Right lobe of liver (tissue), 6 donors: ENCODE measurements around the gene PADI2. TPM values are rescaled to one million over a fixed set of nuclear protein-coding genes. Genes with fewer than 3 reads are reported as not detected.

Source experiments
- ATAC-seq, 4 donors: fragments of 200-7000 bp; cut with Tn5 transposase; one replicate each; pipeline ENCODE4 v1.9.1; 2020; ENCODE audit warnings: mild to moderate bottlenecking in 4 of 4, moderate library complexity in 4 of 4
- DNase-seq, 3 donors: peaks; one replicate each; pipeline ENCODE4 v3.0.0-alpha.2; 2020
- H3K27ac ChIP-seq, 3 donors: fragments of 200-600 bp; one replicate each; pipeline ENCODE4 v1.8.0; 2022
- H3K27me3 ChIP-seq, 2 donors: fragments of 200-600 bp; one replicate each; pipeline ENCODE4 v1.8.0; 2022
- H3K36me3 ChIP-seq, 4 donors: fragments of 200-600 bp; sonication (generic) in 1 of 4; one replicate each; pipeline versions ENCODE4 v1.5.1 to v1.8.0; 2017 to 2022; ENCODE audit warnings: control low read depth in 1 of 4
- H3K4me1 ChIP-seq, 4 donors: fragments of 200-600 bp; sonication (generic) in 1 of 4; one replicate each; pipeline versions ENCODE4 v1.5.1 to v1.8.0; 2017 to 2022; ENCODE audit warnings: control low read depth in 1 of 4
- H3K4me3 ChIP-seq, 3 donors: fragments of 200-600 bp; one replicate each; pipeline ENCODE4 v1.8.0; 2022
- H3K9me3 ChIP-seq, 4 donors: fragments of 200-600 bp; sonication (generic) in 1 of 4; one replicate each; pipeline versions ENCODE4 v1.5.1 to v1.8.0; 2017 to 2022; ENCODE audit warnings: control low read depth in 1 of 4
- POLR2A ChIP-seq: fragments of 450-650 bp; IDR thresholded peaks from one replicate; pipeline ENCODE4 v1.6.1; 2017; ENCODE audit warnings: antibody characterized with exemption, mild to moderate bottlenecking
- WGBS: methylation state at CpG from one replicate; pipeline ENCODE4 v1.1.6; 2018; ENCODE audit warnings: low coverage, low lambda C conversion rate; ENCODE audit not compliant: insufficient coverage; ENCODE audit errors: missing lambda C conversion rate; 5-methylcytosine and 5-hydroxymethylcytosine counted together
- intact Hi-C, 2 donors: fragments of 100-400 bp; cut with DNase I; formaldehyde crosslinking; loops; one replicate each; pipeline versions ENCODE4 v1.11.2 to v1.14.1; 2022
- total RNA-seq, 6 experiments: library from RNA; depleted of rRNA in 2 of 6; stranded (reverse); fragments of >200 nt in 2 of 6; fragmentation: NEBNext Ultra II Directional in 3 of 6; extraction: Animal tissue kit (Norgen Biotek cat#: 25700) in 3 of 6; gene quantifications; one replicate each; pipeline versions ENCODE4 v1.1.0 to v1.2.4, GENCODE V29; 2016 to 2023
- TF ChIP-seq, protein P1 (sequence below), 4 donors: fragments of 200-600 bp in 3 of 4; fragments of 450-650 bp in 1 of 4; IDR thresholded peaks; one replicate each; pipeline versions ENCODE4 v1.5.1 to v1.8.0; 2016 to 2022; ENCODE audit warnings: antibody characterized with exemption in 4 of 4, mild to moderate bottlenecking in 2 of 4
- donor health status: DM: no; HTN: yes; CAD: no.
- donor health status: DM: no; HTN: no; CAD: no.
- donor health status: DM: no; HTN: no; CAD: no.
- donor health status: DM: no; HTN: yes; CAD: no.
- donor health status: DM: no; HTN: yes; CAD: no.

PADI2 gene
- total RNA-seq, 6 experiments from 2014 or later, result 0.20 to 1.4 (median 0.78) TPM

DNA sequence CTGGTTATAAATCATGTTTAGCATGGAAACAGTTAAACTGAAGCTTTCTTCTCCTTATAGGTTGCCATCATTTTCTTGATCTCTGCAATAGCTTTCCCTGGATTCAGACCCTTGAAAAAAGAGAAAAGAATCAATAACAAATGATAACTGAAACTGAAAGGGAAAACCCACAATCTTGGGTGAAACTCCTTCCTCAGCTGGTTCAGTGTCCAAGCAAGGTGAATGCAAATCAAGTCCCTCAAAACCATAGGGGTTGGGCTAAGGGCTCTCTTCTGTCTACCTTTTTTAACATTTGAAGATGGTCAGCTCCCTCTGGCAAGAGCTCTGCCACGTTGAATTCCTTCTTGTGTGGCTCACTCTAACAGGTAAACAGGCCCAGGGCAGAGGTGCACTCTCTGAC lies 100.4 kb downstream of the PADI2 start:
- peaks cover 0 to 64% (median 42%) of the 10 kb centered on the region in 4 donors for H3K36me3 ChIP-seq
- H3K27ac ChIP-seq, result no peak overlapping the region
- no peaks in the 10 kb centered on the region for H3K9me3 ChIP-seq
- TF ChIP-seq, protein P1, sequence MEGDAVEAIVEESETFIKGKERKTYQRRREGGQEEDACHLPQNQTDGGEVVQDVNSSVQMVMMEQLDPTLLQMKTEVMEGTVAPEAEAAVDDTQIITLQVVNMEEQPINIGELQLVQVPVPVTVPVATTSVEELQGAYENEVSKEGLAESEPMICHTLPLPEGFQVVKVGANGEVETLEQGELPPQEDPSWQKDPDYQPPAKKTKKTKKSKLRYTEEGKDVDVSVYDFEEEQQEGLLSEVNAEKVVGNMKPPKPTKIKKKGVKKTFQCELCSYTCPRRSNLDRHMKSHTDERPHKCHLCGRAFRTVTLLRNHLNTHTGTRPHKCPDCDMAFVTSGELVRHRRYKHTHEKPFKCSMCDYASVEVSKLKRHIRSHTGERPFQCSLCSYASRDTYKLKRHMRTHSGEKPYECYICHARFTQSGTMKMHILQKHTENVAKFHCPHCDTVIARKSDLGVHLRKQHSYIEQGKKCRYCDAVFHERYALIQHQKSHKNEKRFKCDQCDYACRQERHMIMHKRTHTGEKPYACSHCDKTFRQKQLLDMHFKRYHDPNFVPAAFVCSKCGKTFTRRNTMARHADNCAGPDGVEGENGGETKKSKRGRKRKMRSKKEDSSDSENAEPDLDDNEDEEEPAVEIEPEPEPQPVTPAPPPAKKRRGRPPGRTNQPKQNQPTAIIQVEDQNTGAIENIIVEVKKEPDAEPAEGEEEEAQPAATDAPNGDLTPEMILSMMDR (IDR thresholded peaks at IDR 0.05), result no peak
- TF ChIP-seq POLR2A, result no peak
- no peak overlapping the region for H3K4me3 ChIP-seq
- 36% methylated on average over 1 of the region's 1 CpG for WGBS
- H3K4me1 ChIP-seq, result peaks cover 0 to 5% (median 0%) of the 10 kb centered on the region in 4 donors
- DNase-seq (no peak), ATAC-seq (no peak)
- no peaks in the 10 kb centered on the region for H3K27me3 ChIP-seq
- intact Hi-C loops, result loop anchor here in 1 of 2 donors (10.0 kb wide), 1 partner anchor 54 kb away; no protein-coding TSS in a partner anchor

DNA sequence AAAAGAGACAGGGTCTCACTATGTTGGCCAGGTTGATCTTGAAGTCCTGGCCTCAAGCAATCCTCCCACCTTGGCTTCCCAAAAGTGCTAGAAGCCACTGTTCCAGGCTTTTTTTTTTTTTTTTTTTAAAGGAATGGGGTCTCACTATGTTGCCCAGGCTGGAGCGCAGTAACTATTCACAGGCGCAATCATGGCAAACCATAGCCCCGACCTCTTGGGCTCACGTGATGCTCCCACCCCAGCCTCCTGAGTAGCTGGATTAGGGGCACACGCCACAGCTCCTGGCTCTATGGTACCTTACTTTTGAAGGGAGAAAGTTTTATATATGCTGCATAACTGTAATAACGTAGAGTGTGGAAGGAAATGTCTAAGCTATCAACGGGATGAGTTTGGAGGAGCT lies 101.8 kb downstream of the PADI2 start:
- H3K9me3 ChIP-seq, result no peaks in the 10 kb centered on the region
- no peak for ATAC-seq
- no peaks in the 10 kb centered on the region for H3K27me3 ChIP-seq
- peaks cover 0 to 5% (median 0%) of the 10 kb centered on the region in 4 donors for H3K4me1 ChIP-seq
- no peak overlapping the region for H3K27ac ChIP-seq
- TF ChIP-seq POLR2A, result no peak
- TF ChIP-seq, protein P1 (IDR thresholded peaks at IDR 0.05), result no peak
- H3K36me3 ChIP-seq, result peaks cover 0 to 50% (median 32%) of the 10 kb centered on the region in 4 donors
- intact Hi-C loops, result loop anchor here in 1 of 2 donors (10.0 kb wide), 1 partner anchor 53 kb away; no protein-coding TSS in a partner anchor
- WGBS, result 89% methylated on average over 7 of the region's 7 CpGs
- H3K4me3 ChIP-seq, result no peak overlapping the region
- no peak for DNase-seq

Other genes starting within 250 kb of the PADI2 start
- 1,000 to 10,000 TPM in 3 of 6 experiments, 100 to 1,000 TPM in 1, under 1 TPM in 2; under 0.01 to 3,377 (median 977) TPM for gene RNU1-2, start 223.5 kb downstream of the PADI2 start, total RNA-seq
- gene CROCC, start 197.5 kb downstream of the PADI2 start, total RNA-seq, result 10 to 100 TPM in 3 of 6 experiments, 1 to 10 TPM in 3; 6.5 to 12.7 (median 9.4) TPM
- 1 to 10 TPM in 2 of 6 experiments, under 1 TPM in 1, not detected in 3; 0.35 to 1.3 (median 1.2) TPM for gene MFAP2, start 138.8 kb downstream of the PADI2 start, total RNA-seq
- gene ATP13A2, start 107.5 kb downstream of the PADI2 start, total RNA-seq, result 10 to 100 TPM in 3 of 6 experiments, 1 to 10 TPM in 3; 5.0 to 12.5 (median 9.2) TPM
- gene SDHB, start 65.4 kb downstream of the PADI2 start, total RNA-seq, result 100 to 1,000 TPM; 139 to 244 (median 178) TPM
- 1 to 10 TPM in 2 of 6 experiments, under 1 TPM in 2, not detected in 2; 0.44 to 1.4 (median 0.92) TPM for gene PADI1, start 85.7 kb upstream of the PADI2 start, total RNA-seq
- gene PADI3, start 129.6 kb upstream of the PADI2 start, total RNA-seq, result not detected
- gene PADI4, start 188.7 kb upstream of the PADI2 start, total RNA-seq, result 1 to 10 TPM in 4 of 6 experiments, under 1 TPM in 2; 0.12 to 4.7 (median 1.4) TPM